ENCODE results near the gene TMEM174. TPM values are rescaled to one million over a fixed set of nuclear protein-coding genes. Genes with fewer than 3 reads are reported as not detected.

The TMEM174 gene
- total and polyA plus RNA-seq, 4 donors: not detected

GRCh38 chr5:73126957-73127356, 46.0 kb upstream of the TMEM174 start:
- H3K9me3 ChIP-seq (ENCODE audit: control insufficient read depth in 4 of 4, low read length in 3 of 4): no peaks in the 10 kb centered on the region
- no peaks in the 10 kb centered on the region for H3K36me3 ChIP-seq (ENCODE audit: control insufficient read depth in 4 of 4, insufficient read depth in 3 of 4, low read depth in 1 of 4, low read length in 3 of 4)
- no peaks in the 10 kb centered on the region for H3K27me3 ChIP-seq (ENCODE audit: control insufficient read depth in 4 of 4, insufficient read depth in 4 of 4, low read length in 3 of 4)
- no peaks in the 10 kb centered on the region for H3K4me1 ChIP-seq (ENCODE audit: control insufficient read depth in 4 of 4, insufficient read depth in 4 of 4, low read length in 3 of 4)
- no peak overlapping the region for H3K4me3 ChIP-seq (ENCODE audit: low read depth in 1 of 3, low read length in 3 of 3)
- TF ChIP-seq SP1 (IDR thresholded peaks at IDR 0.05) (no peak), EGR1 (IDR thresholded peaks at IDR 0.05; ENCODE audit: low read depth in 2 of 2) (no peak), HNF4G (IDR thresholded peaks at IDR 0.05) (no peak), HNF4A (conservative IDR thresholded peaks at IDR 0.05) (no peak), YY1 (IDR thresholded peaks at IDR 0.05) (no peak), FOXA1 (IDR thresholded peaks at IDR 0.05) (no peak), ATF3 (IDR thresholded peaks at IDR 0.05) (no peak), JUND (IDR thresholded peaks at IDR 0.05) (no peak), TAF1 (conservative IDR thresholded peaks at IDR 0.05) (no peak)
- TF ChIP-seq, protein P1, sequence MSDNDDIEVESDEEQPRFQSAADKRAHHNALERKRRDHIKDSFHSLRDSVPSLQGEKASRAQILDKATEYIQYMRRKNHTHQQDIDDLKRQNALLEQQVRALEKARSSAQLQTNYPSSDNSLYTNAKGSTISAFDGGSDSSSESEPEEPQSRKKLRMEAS (IDR thresholded peaks at IDR 0.05): no peak
- TF ChIP-seq, protein P2, sequence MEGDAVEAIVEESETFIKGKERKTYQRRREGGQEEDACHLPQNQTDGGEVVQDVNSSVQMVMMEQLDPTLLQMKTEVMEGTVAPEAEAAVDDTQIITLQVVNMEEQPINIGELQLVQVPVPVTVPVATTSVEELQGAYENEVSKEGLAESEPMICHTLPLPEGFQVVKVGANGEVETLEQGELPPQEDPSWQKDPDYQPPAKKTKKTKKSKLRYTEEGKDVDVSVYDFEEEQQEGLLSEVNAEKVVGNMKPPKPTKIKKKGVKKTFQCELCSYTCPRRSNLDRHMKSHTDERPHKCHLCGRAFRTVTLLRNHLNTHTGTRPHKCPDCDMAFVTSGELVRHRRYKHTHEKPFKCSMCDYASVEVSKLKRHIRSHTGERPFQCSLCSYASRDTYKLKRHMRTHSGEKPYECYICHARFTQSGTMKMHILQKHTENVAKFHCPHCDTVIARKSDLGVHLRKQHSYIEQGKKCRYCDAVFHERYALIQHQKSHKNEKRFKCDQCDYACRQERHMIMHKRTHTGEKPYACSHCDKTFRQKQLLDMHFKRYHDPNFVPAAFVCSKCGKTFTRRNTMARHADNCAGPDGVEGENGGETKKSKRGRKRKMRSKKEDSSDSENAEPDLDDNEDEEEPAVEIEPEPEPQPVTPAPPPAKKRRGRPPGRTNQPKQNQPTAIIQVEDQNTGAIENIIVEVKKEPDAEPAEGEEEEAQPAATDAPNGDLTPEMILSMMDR (IDR thresholded peaks at IDR 0.05; ENCODE audit: low read depth, low read length, missing input control): no peak
- 77% methylated on average over 1 of the region's 1 CpG for WGBS
- no peak for DNase-seq (ENCODE audit: low spot score)
- H3K27ac ChIP-seq (ENCODE audit: low read depth in 1 of 2, low read length in 2 of 2): no peak overlapping the region
- H3K9ac ChIP-seq (ENCODE audit: low read depth in 1 of 2, low read length in 2 of 2): no peak overlapping the region

- TF ChIP-seq, protein P3, sequence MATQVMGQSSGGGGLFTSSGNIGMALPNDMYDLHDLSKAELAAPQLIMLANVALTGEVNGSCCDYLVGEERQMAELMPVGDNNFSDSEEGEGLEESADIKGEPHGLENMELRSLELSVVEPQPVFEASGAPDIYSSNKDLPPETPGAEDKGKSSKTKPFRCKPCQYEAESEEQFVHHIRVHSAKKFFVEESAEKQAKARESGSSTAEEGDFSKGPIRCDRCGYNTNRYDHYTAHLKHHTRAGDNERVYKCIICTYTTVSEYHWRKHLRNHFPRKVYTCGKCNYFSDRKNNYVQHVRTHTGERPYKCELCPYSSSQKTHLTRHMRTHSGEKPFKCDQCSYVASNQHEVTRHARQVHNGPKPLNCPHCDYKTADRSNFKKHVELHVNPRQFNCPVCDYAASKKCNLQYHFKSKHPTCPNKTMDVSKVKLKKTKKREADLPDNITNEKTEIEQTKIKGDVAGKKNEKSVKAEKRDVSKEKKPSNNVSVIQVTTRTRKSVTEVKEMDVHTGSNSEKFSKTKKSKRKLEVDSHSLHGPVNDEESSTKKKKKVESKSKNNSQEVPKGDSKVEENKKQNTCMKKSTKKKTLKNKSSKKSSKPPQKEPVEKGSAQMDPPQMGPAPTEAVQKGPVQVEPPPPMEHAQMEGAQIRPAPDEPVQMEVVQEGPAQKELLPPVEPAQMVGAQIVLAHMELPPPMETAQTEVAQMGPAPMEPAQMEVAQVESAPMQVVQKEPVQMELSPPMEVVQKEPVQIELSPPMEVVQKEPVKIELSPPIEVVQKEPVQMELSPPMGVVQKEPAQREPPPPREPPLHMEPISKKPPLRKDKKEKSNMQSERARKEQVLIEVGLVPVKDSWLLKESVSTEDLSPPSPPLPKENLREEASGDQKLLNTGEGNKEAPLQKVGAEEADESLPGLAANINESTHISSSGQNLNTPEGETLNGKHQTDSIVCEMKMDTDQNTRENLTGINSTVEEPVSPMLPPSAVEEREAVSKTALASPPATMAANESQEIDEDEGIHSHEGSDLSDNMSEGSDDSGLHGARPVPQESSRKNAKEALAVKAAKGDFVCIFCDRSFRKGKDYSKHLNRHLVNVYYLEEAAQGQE (IDR thresholded peaks at IDR 0.05): no peak
- TF ChIP-seq JUND (IDR thresholded peaks at IDR 0.05): no peak
- no peak for TF ChIP-seq ZBTB33 (IDR thresholded peaks at IDR 0.05)
- TF ChIP-seq, protein P1 (IDR thresholded peaks at IDR 0.05): no peak
- no peak for TF ChIP-seq FOXA2 (IDR thresholded peaks at IDR 0.05)
- TF ChIP-seq RXRA (IDR thresholded peaks at IDR 0.05): no peak
- TF ChIP-seq, protein P2 (IDR thresholded peaks at IDR 0.05; ENCODE audit: low read depth, low read length, missing input control): no peak
- TF ChIP-seq SP1 (IDR thresholded peaks at IDR 0.05): no peak
- no peak for TF ChIP-seq YY1 (IDR thresholded peaks at IDR 0.05)
- TF ChIP-seq TAF1 (conservative IDR thresholded peaks at IDR 0.05): no peak
- no peak for TF ChIP-seq RAD21 (IDR thresholded peaks at IDR 0.05)
- TF ChIP-seq FOXA1 (IDR thresholded peaks at IDR 0.05): no peak
- TF ChIP-seq HNF4A (conservative IDR thresholded peaks at IDR 0.05): no peak
- TF ChIP-seq ATF3 (IDR thresholded peaks at IDR 0.05): no peak
- no peak for TF ChIP-seq HNF4G (IDR thresholded peaks at IDR 0.05)
- no peak for TF ChIP-seq NR2F2 (IDR thresholded peaks at IDR 0.05)
- TF ChIP-seq GABPA (IDR thresholded peaks at IDR 0.05 in 1 of 2, conservative IDR thresholded peaks at IDR 0.05 in 1 of 2): no peak
- TF ChIP-seq EGR1 (IDR thresholded peaks at IDR 0.05; ENCODE audit: low read depth in 2 of 2): no peak
- WGBS: 87% methylated on average over 5 of the region's 5 CpGs
- H3K27me3 ChIP-seq (ENCODE audit: control insufficient read depth in 4 of 4, insufficient read depth in 4 of 4, low read length in 3 of 4): no peaks in the 10 kb centered on the region
- no peaks in the 10 kb centered on the region for H3K4me1 ChIP-seq (ENCODE audit: control insufficient read depth in 4 of 4, insufficient read depth in 4 of 4, low read length in 3 of 4)
- H3K4me3 ChIP-seq (ENCODE audit: low read depth in 1 of 3, low read length in 3 of 3): no peak overlapping the region
- no peak overlapping the region for H3K27ac ChIP-seq (ENCODE audit: low read depth in 1 of 2, low read length in 2 of 2)
- H3K9me3 ChIP-seq (ENCODE audit: control insufficient read depth in 4 of 4, low read length in 3 of 4): no peaks in the 10 kb centered on the region
- no peak overlapping the region for H3K9ac ChIP-seq (ENCODE audit: low read depth in 1 of 2, low read length in 2 of 2)
- H3K36me3 ChIP-seq (ENCODE audit: control insufficient read depth in 4 of 4, insufficient read depth in 3 of 4, low read depth in 1 of 4, low read length in 3 of 4): no peaks in the 10 kb centered on the region
- DNase-seq (ENCODE audit: low spot score): no peak
Measured at GRCh38 chr5:73129143-73129542, 43.9 kb upstream of the TMEM174 start.
